Fibroblast of skin of abdomen (primary cell): ENCODE results near the gene CEBPZOS. TPM values are rescaled to one million over a fixed set of nuclear protein-coding genes. Genes with fewer than 3 reads are reported as not detected.

Source experiments
- DNase-seq: peaks from one replicate; pipeline ENCODE4 v3.0.0-alpha.2; 2013
- polyA plus RNA-seq, 2 experiments: library from polyadenylated mRNA; unstranded; fragments of 120-200 nt; gene quantifications; one replicate each; pipeline ENCODE4 v1.2.1, GENCODE V29; 2013; ENCODE audit not compliant: insufficient read length in 2 of 2

CEBPZOS gene
- polyA plus RNA-seq (2013, experiment 1 of 2; ENCODE audit: insufficient read length) = 36.6 TPM
- polyA plus RNA-seq (2013, experiment 2 of 2; ENCODE audit: insufficient read length) = 33.4 TPM

DNA sequence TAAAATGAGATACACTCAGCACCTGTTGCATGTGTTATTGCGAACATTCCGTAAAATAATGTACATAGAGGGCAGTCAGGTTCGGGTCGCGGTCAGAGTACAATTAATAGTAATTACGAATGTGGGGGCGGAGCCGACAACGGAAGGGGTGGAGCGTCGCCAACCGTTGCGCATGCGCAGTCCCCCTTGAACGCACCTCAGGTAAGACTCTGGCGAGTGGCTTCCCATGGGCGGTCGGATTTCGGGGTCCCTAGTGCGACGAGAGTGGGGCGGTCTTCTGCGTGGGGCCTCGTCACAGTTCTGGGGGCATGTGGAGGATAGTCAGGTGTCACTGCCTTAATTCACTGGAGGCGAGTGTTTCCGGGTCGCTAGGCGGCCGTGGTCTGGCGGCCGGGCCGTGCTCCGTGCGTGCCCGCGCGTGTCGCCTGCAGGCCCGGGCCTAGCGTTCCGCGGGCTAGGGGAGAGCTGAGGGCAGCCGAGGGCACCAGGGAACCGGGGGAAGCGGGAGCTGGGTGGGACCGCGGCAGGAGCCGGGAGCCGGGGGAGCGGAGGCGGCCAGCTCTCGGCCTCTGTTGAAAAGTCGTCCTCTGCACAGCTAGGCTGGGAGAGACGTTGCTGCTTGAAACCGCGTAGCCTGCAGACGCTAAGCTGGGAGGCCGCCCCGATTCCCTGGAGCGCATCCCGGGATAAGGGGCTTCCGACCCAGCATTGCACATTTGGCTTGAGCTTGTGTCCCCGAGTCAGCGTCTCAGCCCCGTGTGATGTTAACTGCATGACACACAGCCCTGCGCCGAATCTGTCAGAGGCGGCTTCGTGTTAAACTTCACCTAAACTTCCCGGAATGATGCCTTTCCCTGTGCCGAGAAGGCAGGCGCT is at the start of gene CEBPZOS:
Gene CEBPZOS (plus strand): TSS at position 177 of the 876 bp plus-strand sequence. CDS start 3,209 bp downstream, outside the sequence.
- DNase-seq = peak; percentile 76

DNA sequence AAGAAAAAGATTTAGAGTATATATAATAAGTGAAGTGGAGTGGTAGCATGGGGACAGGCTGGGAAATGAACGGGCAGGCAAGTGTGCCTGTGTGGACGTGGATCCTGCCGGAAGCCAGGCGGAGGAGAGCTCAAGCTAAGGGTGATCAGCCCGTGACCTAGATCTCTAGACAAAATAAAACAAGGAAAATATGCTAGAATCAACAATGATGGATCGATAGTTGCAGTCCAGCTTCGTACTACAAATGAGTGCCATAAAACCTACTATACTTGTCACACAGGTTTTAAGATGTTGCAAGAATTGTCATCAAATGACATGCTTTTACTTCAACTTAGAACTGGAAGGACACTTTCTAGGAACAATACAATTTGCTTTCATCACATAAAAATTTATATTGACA is 48.0 kb upstream of the CEBPZOS start:
- DNase-seq = no peak

DNA sequence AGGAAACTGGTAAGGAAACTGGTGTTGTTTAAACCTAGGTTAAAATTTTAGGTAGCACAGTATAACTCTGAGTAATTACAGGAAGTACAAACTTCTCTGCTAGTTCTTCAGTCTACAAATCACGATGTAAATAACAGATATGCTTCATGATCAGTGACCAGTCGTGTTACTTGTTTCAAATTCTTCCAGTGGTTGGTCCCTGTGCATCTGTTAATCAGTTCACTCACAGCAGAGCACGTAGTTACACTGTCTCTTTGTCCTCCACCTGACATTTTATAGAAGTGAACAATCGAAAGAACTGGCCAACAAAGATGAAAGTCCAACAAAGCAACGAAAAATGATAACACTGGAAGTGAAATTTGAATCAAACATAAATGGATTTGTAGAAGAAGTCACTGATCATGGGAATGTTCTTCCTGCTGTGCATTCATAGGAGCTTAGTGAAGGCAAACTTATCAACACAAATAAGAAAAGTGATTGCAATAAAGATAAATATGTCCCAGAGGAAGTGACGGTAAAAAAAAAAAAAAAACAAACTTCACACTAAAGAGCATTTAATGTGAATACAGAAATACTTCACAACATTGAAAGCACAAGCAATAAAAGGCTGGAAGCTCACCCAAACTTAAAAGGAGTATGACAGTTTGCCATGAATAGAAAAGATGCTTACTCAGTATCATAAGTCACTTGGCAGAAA is 46.5 kb upstream of the CEBPZOS start:
- DNase-seq = no peak

DNA sequence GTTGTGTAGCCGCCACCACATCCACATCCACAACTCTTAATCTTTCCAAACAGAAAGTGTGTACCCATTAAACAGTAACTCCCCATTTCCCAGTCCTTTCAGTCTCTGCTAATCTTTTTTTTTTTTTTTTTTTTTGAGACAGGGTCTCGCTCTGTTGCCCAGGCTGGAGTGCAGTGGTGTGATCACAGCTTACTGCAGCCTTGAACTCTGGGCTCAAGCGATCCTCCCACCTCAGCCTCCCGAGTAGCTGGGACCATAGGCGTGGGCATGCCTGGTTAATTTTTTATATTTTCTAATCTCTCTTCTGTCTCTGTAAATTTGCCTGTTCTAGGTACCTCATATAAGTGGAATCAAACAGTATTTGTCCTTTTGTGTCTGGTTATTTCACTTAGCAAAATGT is 43.1 kb upstream of the CEBPZOS start:
- DNase-seq = no peak

DNA sequence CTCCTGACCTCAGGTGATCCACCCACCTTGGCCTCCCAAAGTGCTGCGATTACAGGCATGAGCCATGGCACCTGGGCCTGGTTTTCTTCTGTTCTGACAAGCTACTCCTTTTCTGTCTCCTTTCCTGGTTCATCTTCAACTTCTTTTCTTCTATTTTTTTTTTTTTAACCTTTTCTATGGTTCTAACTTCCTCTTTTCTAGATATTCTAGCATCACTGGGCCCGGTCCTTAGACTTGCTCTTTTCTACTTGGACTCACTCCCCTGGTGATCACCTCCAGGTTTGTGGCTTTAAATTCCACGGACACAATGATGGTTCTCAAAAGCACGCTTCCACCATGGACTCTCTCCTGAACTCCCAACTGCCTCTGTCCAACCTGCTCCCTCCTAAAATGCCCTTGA is 41.5 kb upstream of the CEBPZOS start:
- DNase-seq = no peak

DNA sequence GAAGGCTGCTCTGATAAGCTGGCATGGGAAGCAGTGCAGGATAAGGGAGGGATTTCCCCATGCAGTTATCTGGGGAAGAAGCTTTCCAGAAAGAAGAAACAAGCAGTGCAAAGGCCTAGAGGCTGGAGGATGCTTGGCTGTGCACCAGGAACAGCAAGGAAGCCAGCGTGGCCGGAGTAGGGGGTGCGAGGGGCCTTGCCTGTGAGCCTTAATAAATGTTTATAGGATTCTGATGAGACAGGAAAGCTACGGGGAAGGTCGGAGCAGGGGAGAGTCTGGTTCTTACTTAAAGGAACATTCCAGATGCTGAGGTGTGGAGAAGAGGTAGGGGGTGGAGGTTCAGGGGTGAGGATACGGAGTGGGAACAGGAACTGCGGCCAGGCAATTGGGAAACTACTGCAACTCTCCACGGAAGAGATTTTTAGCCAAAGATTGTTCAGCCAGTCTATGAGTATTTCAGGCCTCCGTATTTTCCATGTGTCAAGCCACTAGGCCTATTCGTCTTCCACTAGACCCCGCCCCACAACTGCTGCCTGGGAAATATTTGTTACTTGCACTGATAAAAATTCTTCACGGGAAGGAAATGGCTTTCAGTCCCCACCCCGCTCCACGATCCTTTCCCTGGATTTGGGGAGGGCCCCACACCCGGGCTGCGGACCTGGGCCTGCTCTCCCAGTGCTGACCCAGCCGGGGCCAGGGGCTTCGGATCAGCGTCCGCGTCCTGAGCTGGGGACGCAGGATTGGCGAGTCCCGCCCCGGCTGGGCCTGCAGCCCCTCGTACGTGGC is 40.0 kb upstream of the CEBPZOS start:
- DNase-seq = peak; percentile 48

DNA sequence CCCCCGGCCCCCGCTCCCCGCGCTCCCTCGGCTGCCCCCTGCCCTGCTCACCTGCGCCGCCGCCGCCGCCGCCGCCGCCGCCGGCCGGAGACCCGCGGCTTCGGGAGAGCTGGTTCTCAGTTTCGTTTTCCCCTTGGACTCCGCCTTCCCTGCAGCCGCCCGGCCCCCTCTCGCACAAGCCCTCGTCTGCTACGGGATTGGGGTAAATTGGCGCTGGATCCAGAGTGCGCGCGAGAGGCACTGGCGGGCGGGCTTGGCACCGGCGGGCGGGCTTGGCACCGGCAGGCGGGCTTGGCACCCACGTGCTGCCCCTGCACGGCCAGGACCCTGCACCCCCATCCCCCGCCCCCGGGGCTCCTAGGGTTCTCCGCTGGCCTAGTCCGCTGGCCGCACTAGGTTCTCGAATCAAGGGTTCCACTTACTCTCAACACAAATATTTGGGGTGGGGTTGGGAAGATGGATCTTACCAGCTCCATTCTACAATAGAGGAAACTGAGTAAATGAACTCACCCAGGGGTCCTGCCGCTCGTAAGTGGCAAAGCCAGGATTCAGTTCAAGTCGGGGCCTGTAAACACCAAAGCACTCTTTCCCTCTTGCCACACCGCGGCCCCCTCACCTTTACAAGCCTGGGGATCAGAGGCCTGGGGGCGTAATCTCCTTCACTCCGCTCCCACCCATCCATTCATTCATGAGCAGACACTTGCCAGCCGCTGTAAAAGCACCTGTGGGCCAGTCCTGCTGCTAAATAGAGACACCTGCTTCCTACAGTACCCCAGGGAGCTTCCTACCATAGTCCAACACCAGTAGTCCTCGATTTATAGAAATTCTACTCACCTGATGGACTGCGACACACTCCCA is 39.2 kb upstream of the CEBPZOS start, which contains the start of gene EIF2AK2:
Gene EIF2AK2 (minus strand): TSS at position 124 of the 858 bp plus-strand sequence. CDS start 9,174 bp downstream, outside the sequence.
- peak; percentile 86 for DNase-seq

DNA sequence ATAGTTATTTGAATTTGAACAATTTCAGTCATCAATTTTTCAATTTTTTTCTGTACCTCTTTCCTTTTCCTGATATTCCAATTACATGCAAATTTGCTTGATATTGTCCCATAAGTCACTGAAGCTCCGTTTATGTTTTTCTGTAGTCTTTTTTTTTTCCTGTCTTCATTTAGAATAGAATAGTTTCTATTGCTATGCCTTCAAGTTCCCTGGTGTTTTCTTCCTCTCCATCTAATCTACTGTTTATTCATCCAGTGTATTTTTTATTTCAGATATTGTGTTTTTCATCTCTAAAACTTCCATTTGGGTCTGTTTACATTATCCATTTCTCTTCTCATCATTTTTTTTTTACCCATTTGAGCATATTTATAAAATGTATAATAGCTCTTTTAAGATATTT is 31.5 kb upstream of the CEBPZOS start:
- DNase-seq = no peak

DNA sequence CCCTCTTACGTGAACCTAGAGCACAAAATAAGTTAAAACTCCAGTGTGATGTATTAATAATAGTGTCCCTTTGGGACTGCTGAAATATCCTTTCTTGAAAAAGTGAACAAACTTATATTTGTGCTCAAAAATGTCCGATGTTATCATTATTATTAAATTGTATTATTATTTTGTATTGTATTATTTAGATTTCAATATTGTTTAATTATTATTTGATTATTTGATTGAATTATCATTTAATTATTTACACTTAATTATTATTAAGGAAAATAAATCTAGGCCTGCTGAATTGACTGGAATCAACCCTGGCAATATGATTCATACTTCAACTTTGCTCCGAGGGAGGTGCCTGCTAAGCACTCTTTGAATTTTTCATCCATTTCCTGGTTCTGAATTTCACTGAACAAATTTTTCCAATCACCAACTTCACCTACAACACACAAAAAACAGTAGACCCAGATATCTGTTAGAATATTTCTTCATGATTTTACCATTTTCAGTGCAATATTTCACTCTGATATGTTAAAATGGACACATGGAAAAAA is 28.6 kb upstream of the CEBPZOS start:
- no peak for DNase-seq

DNA sequence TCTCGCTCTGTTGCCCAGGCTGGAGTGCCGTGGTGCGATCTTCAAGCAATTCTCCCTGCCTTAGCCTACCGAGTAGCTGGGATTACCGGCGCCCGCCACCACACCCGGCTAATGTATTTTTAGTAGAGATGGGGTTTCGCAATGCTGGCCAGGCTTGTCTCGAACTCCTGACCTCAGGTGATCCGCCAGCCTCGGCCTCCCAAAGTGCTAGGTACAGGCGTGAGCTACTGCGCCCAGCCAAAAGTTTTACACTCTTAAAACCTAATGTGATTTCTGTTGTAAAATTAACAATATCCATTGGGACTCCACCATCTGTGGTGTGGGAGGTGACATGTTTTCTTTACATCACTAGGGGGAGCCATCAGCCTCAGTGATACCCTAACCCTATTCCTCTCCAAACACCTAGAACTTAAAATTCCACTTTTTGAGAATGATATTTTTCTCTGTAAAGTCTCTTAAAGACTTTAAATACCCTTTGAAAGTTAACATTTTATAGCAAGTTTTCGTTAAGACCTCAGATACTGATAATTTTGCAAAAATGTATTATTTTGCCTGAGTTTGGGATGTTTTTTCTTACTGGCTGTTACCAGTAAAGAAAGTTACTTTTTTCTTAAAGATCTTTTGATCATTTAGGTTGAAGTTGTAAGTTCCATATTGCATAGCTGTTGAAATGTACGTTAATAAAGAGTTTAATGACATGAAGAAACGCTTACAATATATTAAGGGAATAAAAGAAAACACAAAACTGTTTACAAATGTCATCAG is 27.9 kb upstream of the CEBPZOS start:
- DNase-seq = peak; percentile 32

DNA sequence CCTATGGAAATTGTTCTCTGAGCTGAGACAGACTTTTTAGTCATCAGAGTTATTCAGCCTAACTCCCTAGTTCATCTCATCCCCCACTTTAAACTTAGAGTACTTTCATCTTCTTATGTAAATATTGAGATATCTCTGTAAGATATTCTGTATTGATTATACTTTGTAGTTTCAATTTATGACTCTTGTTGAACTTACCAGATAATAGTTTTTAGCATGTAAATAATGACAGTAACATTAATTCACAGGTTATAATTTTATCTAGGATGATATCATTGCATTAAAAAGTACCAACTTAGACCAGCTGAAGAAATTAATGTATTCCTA is 24.7 kb upstream of the CEBPZOS start:
- no peak for DNase-seq

DNA sequence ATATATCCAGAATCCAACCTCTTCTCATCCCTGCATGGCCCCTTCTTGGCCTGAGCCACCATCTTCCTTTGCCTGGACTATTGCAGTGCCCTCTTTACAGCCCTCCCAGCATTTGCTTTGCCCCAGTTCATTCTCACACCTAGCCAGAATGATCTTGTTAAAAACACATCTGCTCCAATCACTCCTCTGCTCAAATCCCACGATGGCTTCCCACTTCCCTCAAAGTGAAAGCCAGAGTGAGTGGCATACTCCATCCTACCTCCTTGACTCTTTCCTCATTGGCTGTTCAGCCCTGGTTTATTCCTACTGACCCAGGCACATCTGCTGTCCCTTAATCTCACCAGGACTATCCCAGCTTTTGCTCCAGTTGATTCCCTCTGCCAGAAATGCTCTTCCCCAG is 22.6 kb upstream of the CEBPZOS start:
- DNase-seq = no peak

DNA sequence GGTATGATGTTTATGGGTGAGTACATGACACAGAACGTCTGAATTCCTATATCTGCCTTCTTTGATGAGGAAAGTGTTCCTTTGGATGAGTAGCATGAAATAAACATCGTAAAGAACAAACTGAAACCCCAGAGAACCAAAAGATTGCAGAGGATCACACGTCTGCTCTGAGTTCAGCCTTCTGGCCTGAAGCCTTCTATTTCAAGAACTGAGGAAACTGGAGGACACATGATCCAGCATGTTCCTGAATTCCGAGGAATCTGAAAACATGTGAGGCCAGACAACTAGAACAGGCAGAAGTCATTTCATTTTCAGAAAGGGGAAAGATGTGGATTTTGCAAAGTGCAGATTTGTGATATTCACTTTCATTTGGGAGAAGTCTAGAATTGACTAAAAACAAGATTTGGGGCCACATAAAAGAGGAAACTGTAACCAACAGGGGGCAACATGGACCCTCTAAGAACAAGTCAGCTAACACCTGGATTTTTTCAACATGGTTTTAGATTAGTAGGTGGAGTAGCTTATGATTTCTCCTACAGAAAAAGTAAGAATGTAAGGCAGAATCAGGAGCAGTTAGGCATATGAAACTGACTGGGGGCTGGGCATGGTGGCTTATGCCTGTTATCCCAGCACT is 16.2 kb upstream of the CEBPZOS start:
- DNase-seq = no peak

DNA sequence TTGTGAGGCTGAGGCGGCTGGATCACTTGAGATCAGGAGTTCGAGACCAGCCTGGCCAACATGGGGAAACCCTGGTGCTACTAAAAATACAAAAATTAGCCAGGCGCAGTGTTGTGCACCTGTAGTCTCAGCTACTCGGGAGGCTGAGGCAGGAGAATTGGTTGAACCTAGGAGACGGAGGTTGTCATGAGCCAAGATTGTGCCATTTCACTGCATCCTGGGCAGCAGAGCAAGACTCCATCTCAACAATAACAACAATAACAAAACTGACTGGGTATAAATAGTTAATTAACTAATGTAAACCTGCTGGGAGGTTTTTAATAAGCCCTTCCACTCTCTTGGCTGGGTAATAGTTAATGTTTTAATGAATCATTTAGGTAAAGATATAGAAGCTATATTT is 15.7 kb upstream of the CEBPZOS start:
- no peak for DNase-seq

DNA sequence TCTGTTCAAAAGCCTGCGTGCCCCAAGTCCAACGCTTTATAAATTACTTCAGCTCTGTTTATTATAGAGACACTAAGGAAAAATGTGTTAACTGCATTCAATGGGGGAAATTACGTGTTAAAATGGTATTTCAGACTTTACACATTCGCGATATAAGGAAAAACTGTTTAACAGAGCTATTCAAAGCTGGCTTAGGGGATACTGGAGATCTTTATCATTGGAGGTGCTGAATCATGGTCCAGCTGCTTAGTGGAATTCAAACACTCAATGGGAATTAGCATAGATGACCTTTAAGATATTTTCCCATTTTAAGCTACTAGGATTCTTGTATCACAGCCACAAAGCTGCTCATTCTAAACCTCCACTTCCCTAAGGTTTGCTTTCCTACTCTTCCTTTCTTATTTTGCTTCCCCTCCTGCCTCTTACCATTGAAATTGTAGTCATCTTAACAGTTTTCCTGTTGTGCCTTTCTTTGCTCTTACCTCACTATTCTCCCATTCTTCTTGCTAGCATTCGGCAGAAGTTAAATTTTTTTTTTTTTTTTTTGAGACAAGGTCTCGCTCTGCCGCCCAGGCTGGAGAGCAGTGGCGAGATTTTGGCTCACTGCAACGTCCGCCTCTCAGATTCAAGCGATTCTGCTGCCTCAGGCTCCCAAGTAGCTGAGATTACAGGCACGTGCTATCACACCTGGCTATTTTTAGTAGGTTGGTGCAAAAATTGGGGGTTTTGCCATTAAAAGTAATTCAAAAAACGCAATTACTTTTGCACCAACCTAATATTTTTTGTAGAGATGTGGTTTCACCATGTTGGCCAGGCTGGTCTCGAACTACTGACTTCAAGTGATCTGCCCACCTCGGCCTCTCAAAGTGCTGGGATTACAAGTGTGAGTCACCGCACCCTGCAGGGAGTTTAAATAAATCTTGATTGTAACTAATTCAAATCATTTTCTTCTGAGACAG is 14.3 kb upstream of the CEBPZOS start:
- DNase-seq = peak; percentile 49

DNA sequence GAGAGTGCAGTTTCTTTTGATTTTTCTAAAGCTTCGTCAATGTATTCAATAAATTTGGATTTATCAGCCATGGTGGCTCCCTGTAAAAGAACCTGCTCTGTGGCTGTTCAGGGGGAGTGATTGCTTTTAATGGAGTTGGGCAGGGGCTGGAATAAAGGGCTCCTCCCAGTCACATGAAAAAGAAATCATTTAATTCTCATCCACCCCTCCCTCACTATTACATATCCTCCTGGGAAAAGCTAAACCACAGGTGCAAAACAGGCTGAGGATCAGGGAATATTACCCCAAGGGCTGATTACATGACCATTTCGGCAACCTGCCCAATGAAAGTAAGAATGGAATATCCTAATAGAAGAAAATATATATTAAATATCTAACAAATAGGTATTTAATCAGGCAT is 7.7 kb upstream of the CEBPZOS start, which contains the start of gene SULT6B1:
Gene SULT6B1 (minus strand): TSS at position 101 of the 400 bp plus-strand sequence. CDS start 30 bp downstream, at position 71.
- no peak for DNase-seq

DNA sequence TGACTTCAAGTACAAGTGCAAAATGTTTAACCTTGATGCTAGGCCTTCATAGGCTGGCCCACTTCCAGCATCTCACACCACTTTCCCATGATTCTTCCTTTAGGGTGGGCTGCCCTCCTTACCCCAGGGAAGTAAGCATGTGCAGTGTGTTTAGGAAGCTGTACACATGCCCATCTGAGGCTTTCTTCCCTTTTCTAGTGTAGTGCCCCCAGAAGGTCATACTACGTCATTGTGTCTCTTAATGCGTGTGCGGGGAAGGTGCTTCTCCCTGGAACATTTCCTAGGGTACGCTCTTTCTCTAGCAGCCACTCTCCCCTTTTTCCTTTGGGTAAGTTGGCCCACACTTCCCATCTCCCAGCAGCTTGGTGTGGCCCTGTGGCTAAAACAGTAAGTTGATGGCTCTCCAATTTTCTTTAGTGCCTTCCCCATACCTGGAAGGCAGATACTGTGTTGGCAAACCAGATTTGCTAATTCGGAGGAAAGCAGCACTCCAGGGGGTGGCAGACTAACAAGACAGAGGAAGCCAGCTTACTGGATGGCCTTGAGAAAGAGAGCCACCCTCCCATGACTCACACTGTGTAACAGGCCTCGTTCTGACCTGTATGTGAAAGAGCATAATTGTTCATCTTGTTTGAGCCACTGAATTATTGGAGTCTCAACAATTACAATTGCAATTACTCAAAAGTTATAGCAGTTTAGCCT is 6.7 kb upstream of the CEBPZOS start:
- DNase-seq = peak; percentile 75

DNA sequence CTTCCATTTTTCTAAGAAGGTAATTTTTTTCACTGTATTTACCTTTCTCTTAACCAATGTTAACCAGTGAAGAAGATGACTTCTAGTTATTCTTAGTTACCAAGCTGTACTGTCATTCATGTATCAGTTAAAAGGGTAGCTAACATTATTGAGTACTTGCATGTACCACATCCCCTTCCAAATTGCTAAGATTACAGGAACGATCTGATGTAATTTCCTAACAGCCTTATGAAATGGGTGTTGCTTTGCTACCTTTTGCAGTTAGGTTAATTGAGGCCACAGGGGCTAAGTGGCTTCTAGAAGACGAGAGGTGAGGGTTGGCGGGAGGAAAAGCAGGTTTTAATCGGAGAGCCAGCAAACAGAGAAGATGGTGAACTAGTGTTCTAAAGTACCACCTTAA is 6.0 kb upstream of the CEBPZOS start:
- no peak for DNase-seq
